Thyroid gland (tissue), 4 donors: ENCODE measurements around the gene SLC39A8. TPM values are rescaled to one million over a fixed set of nuclear protein-coding genes. Genes with fewer than 3 reads are reported as not detected.

Source experiments
- DNase-seq, 2 donors: peaks; one replicate each; pipeline ENCODE4 v3.0.0-alpha.2; 2019
- H3K27ac ChIP-seq, 3 donors: fragments of 200-600 bp; sonication (generic); 1 replicate in 2 of 3; 2 replicates in 1 of 3; pipeline ENCODE4 v1.5.1; 2016 to 2019; ENCODE audit warnings: mild to moderate bottlenecking in 1 of 3, moderate library complexity in 1 of 3
- H3K27me3 ChIP-seq: fragments of 200-600 bp; sonication (generic); one replicate; pipeline ENCODE4 v1.5.1; 2019
- H3K36me3 ChIP-seq, 2 donors: fragments of 200-600 bp; sonication (generic); one replicate each; pipeline ENCODE4 v1.5.1; 2016 to 2019
- H3K4me1 ChIP-seq, 2 donors: fragments of 200-600 bp; sonication (generic); one replicate each; pipeline ENCODE4 v1.5.1; 2017 to 2019
- H3K4me3 ChIP-seq, 3 donors: fragments of 200-600 bp; sonication (generic); replicated peaks in 1 of 3; 1 replicate in 2 of 3; 2 replicates in 1 of 3; pipeline ENCODE4 v1.5.1; 2016; ENCODE audit warnings: mild to moderate bottlenecking in 1 of 3
- H3K9me3 ChIP-seq: fragments of 200-600 bp; sonication (generic); one replicate; pipeline ENCODE4 v1.5.1; 2017
- CTCF ChIP-seq, 6 experiments: fragments of 200-600 bp in 3 of 6; fragments of 450-650 bp in 3 of 6; sonication (generic) in 3 of 6; IDR thresholded peaks; one replicate each; pipeline ENCODE4 v1.5.1; 2016 to 2019; ENCODE audit warnings: antibody characterized with exemption in 6 of 6, mild to moderate bottlenecking in 2 of 6, inconsistent platforms in 1 of 6, moderate library complexity in 1 of 6
- POLR2A ChIP-seq, 2 donors: fragments of 450-650 bp; IDR thresholded peaks; one replicate each; pipeline ENCODE4 v1.6.1; 2017; ENCODE audit warnings: antibody characterized with exemption in 2 of 2, mild to moderate bottlenecking in 2 of 2, moderate library complexity in 1 of 2
- WGBS, 2 donors: methylation state at CpG; one replicate each; pipeline ENCODE4 v1.1.5; 2017; 5-methylcytosine and 5-hydroxymethylcytosine counted together
- intact Hi-C: fragments of 100-400 bp; cut with DNase I; formaldehyde crosslinking; loops from one replicate; pipeline ENCODE4 v1.15.1; 2023
- total RNA-seq, 4 donors: library from RNA; depleted of rRNA; stranded (reverse); fragments of >200 nt; gene quantifications; one replicate each; pipeline ENCODE4 v1.2.3, GENCODE V29; 2016

The SLC39A8 gene
- total RNA-seq, 4 donors from 2014 or later, result 19.4 to 26.7 (median 23.9) TPM

- intact Hi-C loops, result loop anchor here (10.0 kb wide), 1 partner anchor 76 kb away; no protein-coding TSS in a partner anchor
- 80 to 81% methylated on average over 2 of the region's 2 CpGs for WGBS, 2 donors
- H3K4me1 ChIP-seq, result peaks cover 5 to 6% of the 10 kb centered on the region in 2 donors
- no peaks in the 10 kb centered on the region for H3K9me3 ChIP-seq
- no peak for TF ChIP-seq POLR2A (IDR thresholded peaks at IDR 0.05)
- no peak for TF ChIP-seq CTCF (IDR thresholded peaks at IDR 0.05)
- H3K4me3 ChIP-seq, result no peak overlapping the region
- H3K27me3 ChIP-seq, result no peaks in the 10 kb centered on the region
- no peaks in the 10 kb centered on the region for H3K36me3 ChIP-seq
- no peak for DNase-seq
- no peak overlapping the region for H3K27ac ChIP-seq
These were observed 3.4 kb upstream of the SLC39A8 start for GRCh38 chr4:102348701-102349100.

GRCh38 chr4:102345795-102346100, 466 bp upstream of the SLC39A8 start:
- peak overlapping the region in 2 of 3 donors; percentile 76 to 86 for H3K27ac ChIP-seq
- peaks cover 9 to 10% of the 10 kb centered on the region in 2 donors for H3K4me1 ChIP-seq
- no peaks in the 10 kb centered on the region for H3K9me3 ChIP-seq
- H3K4me3 ChIP-seq, result peak overlapping the region in 2 of 3 donors; percentile 55 to 63
- no peaks in the 10 kb centered on the region for H3K27me3 ChIP-seq
- 10 to 14% methylated on average over 5 of the region's 5 CpGs for WGBS, 2 donors
- intact Hi-C loops, result loop anchor here (10.0 kb wide), 1 partner anchor 79 kb away; no protein-coding TSS in a partner anchor
- no peaks in the 10 kb centered on the region for H3K36me3 ChIP-seq
- no peak for DNase-seq
- no peak for TF ChIP-seq POLR2A (IDR thresholded peaks at IDR 0.05)
- TF ChIP-seq CTCF (IDR thresholded peaks at IDR 0.05), result no peak

- H3K27me3 ChIP-seq, result no peaks in the 10 kb centered on the region
- peaks cover 9 to 10% of the 10 kb centered on the region in 2 donors for H3K4me1 ChIP-seq
- peak in 1 of 2 donors; percentile 62 for TF ChIP-seq POLR2A (IDR thresholded peaks at IDR 0.05)
- no peak for TF ChIP-seq CTCF (IDR thresholded peaks at IDR 0.05)
- peak overlapping the region; percentile 21 to 86 (median 76) for H3K27ac ChIP-seq
- peak overlapping the region; percentile 55 to 63 (median 63) for H3K4me3 ChIP-seq
- WGBS, 2 donors, result 3 to 4% methylated on average over 4 to 10 of the region's 48 CpGs
- no peaks in the 10 kb centered on the region for H3K36me3 ChIP-seq
- intact Hi-C loops, result loop anchor here (10.0 kb wide), 1 partner anchor 80 kb away; no protein-coding TSS in a partner anchor
- DNase-seq, result no peak
- H3K9me3 ChIP-seq, result no peaks in the 10 kb centered on the region
These were observed 745 bp downstream of the SLC39A8 start for GRCh38 chr4:102344520-102344953.

GRCh38 chr4:102343964-102344519, 1.2 kb downstream of the SLC39A8 start:
- peak overlapping the region; percentile 55 to 63 (median 63) for H3K4me3 ChIP-seq
- peak; percentile 85 to 86 for DNase-seq
- intact Hi-C loops, result loop anchor here (10.0 kb wide), 1 partner anchor 81 kb away; no protein-coding TSS in a partner anchor
- TF ChIP-seq CTCF (IDR thresholded peaks at IDR 0.05) (no peak), POLR2A (IDR thresholded peaks at IDR 0.05) (no peak)
- H3K36me3 ChIP-seq, result no peaks in the 10 kb centered on the region
- peaks cover 9 to 10% of the 10 kb centered on the region in 2 donors for H3K4me1 ChIP-seq
- peak overlapping the region; percentile 21 to 86 (median 76) for H3K27ac ChIP-seq
- no peaks in the 10 kb centered on the region for H3K27me3 ChIP-seq
- WGBS, 2 donors, result 10 to 18% methylated on average over 16 to 21 of the region's 21 CpGs
- H3K9me3 ChIP-seq, result no peaks in the 10 kb centered on the region

GRCh38 chr4:102342404-102343074, 2.7 kb downstream of the SLC39A8 start:
- WGBS, 2 donors, result 92 to 98% methylated on average over 3 of the region's 3 CpGs
- TF ChIP-seq CTCF (IDR thresholded peaks at IDR 0.05) (no peak), POLR2A (IDR thresholded peaks at IDR 0.05) (no peak)

More at GRCh38 chr4:102342404-102343074, 2.7 kb downstream of the SLC39A8 start:
- no peaks in the 10 kb centered on the region for H3K27me3 ChIP-seq
- peaks cover 9 to 10% of the 10 kb centered on the region in 2 donors for H3K4me1 ChIP-seq
- DNase-seq, result no peak
- H3K9me3 ChIP-seq, result no peaks in the 10 kb centered on the region
- no peak overlapping the region for H3K4me3 ChIP-seq
- H3K36me3 ChIP-seq, result no peaks in the 10 kb centered on the region
- intact Hi-C loops, result loop anchor here (10.0 kb wide), 1 partner anchor 82 kb away; no protein-coding TSS in a partner anchor
- no peak overlapping the region for H3K27ac ChIP-seq
